ENCODE results near the gene TCF7L2. TPM values are rescaled to one million over a fixed set of nuclear protein-coding genes. Genes with fewer than 3 reads are reported as not detected.

TCF7L2 gene
- total RNA-seq, 1 donor from 2014 or later, result 44.4 TPM

DNA sequence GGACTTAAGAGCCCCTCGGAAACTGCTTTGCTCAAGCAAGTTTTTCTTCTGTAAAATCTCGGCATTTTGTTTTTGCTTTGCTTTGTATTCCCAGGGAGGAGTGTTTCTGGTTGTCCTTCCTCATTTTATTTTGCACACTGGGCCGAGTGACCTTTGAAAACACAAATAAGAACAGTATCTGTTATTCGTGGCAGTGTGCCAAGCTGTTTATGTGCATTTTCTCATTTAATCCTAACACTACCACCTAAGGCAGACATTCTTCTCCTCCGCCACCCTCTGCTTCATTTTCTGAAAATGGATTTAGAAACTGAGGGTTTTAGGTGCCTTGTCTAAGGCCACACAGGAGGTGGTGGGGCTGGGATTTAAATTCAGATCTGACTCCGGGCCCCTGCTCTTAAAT, 218.5 kb downstream of the TCF7L2 start:
- Histone ChIP-seq H3K4me3 (no peak overlapping the region), H3K4me1 (no peaks in the 10 kb centered on the region), H3K9me3 (no peaks in the 10 kb centered on the region), H3K27me3 (no peaks in the 10 kb centered on the region), H3K36me3 (no peaks in the 10 kb centered on the region), H3K27ac (no peak overlapping the region)
- no peak for DNase-seq (ENCODE audit: extremely low spot score in 2 of 2)
- TF ChIP-seq POLR2A (IDR thresholded peaks at IDR 0.05), result no peak
- TF ChIP-seq POLR2AphosphoS5 (IDR thresholded peaks at IDR 0.05; ENCODE audit: insufficient read depth in 1 of 2, low read depth in 1 of 2), result no peak
- TF ChIP-seq, protein P1, sequence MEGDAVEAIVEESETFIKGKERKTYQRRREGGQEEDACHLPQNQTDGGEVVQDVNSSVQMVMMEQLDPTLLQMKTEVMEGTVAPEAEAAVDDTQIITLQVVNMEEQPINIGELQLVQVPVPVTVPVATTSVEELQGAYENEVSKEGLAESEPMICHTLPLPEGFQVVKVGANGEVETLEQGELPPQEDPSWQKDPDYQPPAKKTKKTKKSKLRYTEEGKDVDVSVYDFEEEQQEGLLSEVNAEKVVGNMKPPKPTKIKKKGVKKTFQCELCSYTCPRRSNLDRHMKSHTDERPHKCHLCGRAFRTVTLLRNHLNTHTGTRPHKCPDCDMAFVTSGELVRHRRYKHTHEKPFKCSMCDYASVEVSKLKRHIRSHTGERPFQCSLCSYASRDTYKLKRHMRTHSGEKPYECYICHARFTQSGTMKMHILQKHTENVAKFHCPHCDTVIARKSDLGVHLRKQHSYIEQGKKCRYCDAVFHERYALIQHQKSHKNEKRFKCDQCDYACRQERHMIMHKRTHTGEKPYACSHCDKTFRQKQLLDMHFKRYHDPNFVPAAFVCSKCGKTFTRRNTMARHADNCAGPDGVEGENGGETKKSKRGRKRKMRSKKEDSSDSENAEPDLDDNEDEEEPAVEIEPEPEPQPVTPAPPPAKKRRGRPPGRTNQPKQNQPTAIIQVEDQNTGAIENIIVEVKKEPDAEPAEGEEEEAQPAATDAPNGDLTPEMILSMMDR (IDR thresholded peaks at IDR 0.05), result no peak
- intact Hi-C loops (cut with DNase I), result no loop called here

DNA sequence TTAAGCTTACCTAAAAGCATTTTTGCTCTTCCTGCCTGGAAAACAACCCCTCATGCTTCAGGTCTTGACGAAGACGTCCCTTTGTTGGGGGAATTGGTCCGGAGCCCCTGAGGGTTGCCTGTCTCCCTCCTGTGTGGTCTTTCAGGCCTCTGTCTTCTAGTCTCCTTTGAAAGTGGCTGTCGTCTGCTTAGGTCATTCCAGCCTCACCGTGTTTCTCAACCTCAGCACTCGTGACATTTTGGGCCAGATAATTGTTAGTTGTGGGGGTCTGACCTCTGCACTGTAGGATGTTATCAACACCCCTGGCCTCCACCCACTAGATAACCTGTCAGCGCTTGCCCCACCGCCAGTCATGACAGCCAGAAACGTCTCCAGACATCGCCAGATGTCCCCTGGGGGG, 219.1 kb downstream of the TCF7L2 start:
- Histone ChIP-seq H3K9me3 (no peaks in the 10 kb centered on the region), H3K36me3 (no peaks in the 10 kb centered on the region), H3K4me1 (no peaks in the 10 kb centered on the region), H3K4me3 (no peak overlapping the region), H3K27me3 (no peaks in the 10 kb centered on the region), H3K27ac (no peak overlapping the region)
- DNase-seq (ENCODE audit: extremely low spot score in 2 of 2), result no peak
- TF ChIP-seq POLR2A (IDR thresholded peaks at IDR 0.05) (no peak), POLR2AphosphoS5 (IDR thresholded peaks at IDR 0.05; ENCODE audit: insufficient read depth in 1 of 2, low read depth in 1 of 2) (no peak)
- TF ChIP-seq, protein P1 (IDR thresholded peaks at IDR 0.05), result no peak
- intact Hi-C loops (cut with DNase I), result no loop called here

DNA sequence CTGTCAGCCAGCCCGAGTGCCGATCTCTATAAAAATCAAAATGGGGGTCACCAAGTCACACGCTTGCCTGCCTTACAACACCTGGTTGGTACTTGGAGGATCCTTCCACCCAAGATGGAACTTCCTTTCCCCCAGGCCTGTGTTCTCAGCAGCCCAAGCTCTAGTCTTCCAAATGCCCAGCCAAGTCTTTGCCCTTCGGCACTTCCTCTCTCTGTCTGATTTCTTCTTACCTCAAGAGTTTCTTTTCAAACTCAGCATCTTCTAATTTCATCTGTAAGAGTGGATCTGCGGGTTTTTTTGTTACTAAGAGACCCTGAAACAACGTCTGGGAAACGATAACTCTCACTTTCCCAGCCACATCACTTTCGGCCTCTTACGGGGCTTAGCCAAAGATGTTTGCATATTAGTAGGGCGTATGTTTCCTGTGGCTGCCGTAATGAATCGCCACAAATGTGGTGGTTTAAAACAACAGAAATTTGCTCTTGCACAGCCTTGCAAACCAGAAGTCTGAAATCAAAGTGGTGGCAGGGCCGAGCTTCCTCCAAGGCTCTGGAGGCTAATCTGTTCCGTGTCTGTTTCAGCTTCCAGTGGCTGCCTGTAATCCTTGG, 219.9 kb downstream of the TCF7L2 start:
- no peaks in the 10 kb centered on the region for H3K36me3 ChIP-seq
- no peak overlapping the region for H3K27ac ChIP-seq
- no peaks in the 10 kb centered on the region for H3K4me1 ChIP-seq
- H3K9me3 ChIP-seq, result no peaks in the 10 kb centered on the region
- no peaks in the 10 kb centered on the region for H3K27me3 ChIP-seq
- no peak for DNase-seq (ENCODE audit: extremely low spot score in 2 of 2)
- no peak for TF ChIP-seq POLR2A (IDR thresholded peaks at IDR 0.05)
- TF ChIP-seq, protein P1 (IDR thresholded peaks at IDR 0.05), result no peak
- TF ChIP-seq POLR2AphosphoS5 (IDR thresholded peaks at IDR 0.05; ENCODE audit: insufficient read depth in 1 of 2, low read depth in 1 of 2), result no peak
- H3K4me3 ChIP-seq, result no peak overlapping the region
- intact Hi-C loops (cut with DNase I), result no loop called here

DNA sequence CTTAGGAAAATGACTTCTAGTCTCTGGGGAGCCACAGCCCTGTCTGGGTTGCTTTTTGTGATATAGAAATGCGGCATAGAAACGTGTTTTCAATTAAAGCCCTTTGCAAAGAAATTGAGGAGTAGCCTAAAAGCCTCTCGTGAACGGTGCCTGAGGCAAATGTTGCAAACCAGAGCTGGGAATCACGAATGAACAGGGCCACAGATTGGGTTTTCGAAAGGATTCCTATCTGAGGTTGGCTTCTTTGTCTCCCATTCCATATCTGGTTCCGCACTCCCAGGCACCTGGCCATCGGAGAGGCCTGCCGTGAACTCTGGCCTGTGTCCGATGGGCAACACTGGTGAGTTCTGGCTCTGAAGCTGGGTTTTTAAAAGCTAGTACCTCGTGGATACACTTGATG, 221.6 kb downstream of the TCF7L2 start:
- no peak overlapping the region for H3K4me3 ChIP-seq
- H3K9me3 ChIP-seq, result no peaks in the 10 kb centered on the region
- H3K4me1 ChIP-seq, result no peaks in the 10 kb centered on the region
- intact Hi-C loops (cut with DNase I), result no loop called here
- no peak overlapping the region for H3K27ac ChIP-seq
- peak in 1 of 2 donors; percentile 77 for DNase-seq (ENCODE audit: extremely low spot score in 2 of 2)
- TF ChIP-seq, protein P1 (IDR thresholded peaks at IDR 0.05), result no peak
- no peak for TF ChIP-seq POLR2AphosphoS5 (IDR thresholded peaks at IDR 0.05; ENCODE audit: insufficient read depth in 1 of 2, low read depth in 1 of 2)
- H3K36me3 ChIP-seq, result no peaks in the 10 kb centered on the region
- H3K27me3 ChIP-seq, result no peaks in the 10 kb centered on the region

DNA sequence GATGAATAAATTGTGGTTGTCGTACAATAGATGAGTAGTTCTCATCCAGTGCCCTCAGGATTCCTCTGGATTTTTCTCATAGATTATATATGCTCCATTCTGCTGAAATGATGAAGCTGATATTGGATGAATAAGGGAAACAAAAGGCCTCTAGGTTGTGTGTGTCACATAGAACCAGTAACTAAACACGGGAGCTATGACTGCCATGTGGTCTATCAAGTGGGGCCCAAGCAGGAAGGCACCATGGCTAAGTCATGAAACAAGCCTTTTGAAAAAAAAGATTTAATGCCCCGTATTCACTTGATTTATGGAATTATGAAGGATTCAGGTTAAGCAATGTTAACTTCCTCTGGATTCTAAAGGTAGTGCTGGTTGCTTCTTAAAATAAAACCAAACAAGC, 225.1 kb downstream of the TCF7L2 start:
- Histone ChIP-seq H3K27me3 (no peaks in the 10 kb centered on the region), H3K36me3 (no peaks in the 10 kb centered on the region), H3K4me1 (no peaks in the 10 kb centered on the region), H3K27ac (no peak overlapping the region), H3K9me3 (no peaks in the 10 kb centered on the region), H3K4me3 (no peak overlapping the region)
- no peak for TF ChIP-seq POLR2AphosphoS5 (IDR thresholded peaks at IDR 0.05; ENCODE audit: insufficient read depth in 1 of 2, low read depth in 1 of 2)
- TF ChIP-seq, protein P1 (IDR thresholded peaks at IDR 0.05), result no peak
- no peak for TF ChIP-seq POLR2A (IDR thresholded peaks at IDR 0.05)
- intact Hi-C loops (cut with DNase I), result no loop called here
- no peak for DNase-seq (ENCODE audit: extremely low spot score in 2 of 2)
